Daoy (cell line): Measurements from ENCODE around the gene EPS8L3. TPM values are rescaled to one million over a fixed set of nuclear protein-coding genes. Genes with fewer than 3 reads are reported as not detected.
A peak's percentile ranks its signal among the peaks of the same experiment; 100 is the strongest.
"Not testable (repeated sequence)": the region's sequence is repeated elsewhere in the genome, so short reads cannot be mapped to it uniquely, and the experiment has no call there.

Source experiments
- DNase-seq: peaks from one replicate; pipeline ENCODE4 v3.0.0-alpha.2; 2015; ENCODE audit warnings: low read depth
- total RNA-seq: library from RNA; depleted of rRNA; stranded (reverse); fragments of >200 nt; shearing (Covaris generic); gene quantifications from 2 replicates; pipeline ENCODE4 v1.2.3, GENCODE V29; 2014

The EPS8L3 gene
- total RNA-seq, 1 experiment from 2014 or later = not detected

DNA sequence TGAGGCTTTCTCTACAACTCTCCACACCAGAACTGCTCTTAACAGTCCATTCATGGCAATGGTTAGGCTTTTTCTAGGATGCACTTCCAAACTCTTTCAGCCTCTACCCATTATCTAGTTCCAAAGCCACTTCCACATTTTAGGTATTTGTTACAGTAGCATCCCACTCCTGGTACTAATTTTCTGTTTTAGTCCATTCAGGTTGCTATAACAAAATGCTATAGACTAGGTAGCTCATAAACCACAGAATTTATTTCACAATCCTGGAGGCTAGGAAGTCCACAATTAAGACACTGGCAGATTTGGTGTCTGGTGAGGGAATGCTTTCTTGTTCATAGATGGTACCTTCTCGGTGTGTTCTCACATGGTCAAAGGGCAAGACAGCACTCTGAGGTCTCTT, 17.3 kb upstream of the EPS8L3 start:
- no peak for DNase-seq

DNA sequence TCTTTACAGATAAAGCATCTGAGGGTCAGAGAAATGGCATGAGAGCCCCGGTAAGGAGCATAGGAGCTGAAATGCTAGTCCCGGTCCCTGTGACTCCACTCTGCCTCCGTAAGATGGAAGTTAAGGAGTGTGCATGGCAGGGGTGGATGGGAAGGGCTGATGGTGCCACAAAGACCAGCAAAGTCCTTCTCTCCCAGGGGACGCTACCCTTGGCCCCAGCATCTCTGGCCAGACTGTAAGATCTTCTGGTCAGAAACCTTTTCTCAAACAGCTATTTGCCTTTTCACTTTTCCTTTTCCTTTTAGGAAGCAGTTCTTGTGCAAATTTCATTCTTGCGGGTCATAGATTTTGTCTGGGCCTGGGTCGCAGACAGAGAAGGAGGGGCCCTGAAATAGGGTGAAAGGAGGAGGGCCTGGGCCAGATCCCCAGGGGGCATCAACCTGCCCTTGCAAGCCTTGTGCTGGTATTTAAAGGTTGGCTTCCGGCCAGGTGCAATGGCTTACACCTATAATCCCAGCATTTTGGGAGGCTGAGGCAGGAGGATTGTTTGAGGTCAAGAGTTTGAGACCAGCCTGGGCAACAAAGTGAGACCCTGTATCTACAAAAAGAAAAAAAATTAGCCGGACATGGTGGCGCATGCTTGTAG, 14.4 kb upstream of the EPS8L3 start:
- DNase-seq = no peak

DNA sequence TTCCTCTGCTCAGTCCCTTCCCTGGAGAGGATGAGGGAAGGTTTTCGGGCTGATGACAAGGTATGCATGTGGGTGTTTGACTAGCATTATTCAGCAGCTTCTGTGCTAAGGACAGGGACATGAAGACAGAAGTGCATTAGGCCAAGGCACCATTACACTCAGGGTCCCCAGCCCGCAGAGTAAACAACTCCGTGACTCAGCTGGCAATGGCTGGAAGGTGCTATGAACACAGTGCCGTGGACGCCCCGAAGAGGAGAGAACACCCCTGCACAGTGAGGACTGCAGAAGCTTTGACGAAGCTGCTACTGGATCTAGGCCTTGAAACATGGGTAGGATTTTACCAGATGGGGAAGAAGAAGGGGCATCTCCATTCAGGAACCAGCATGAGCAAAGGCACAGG, 13.7 kb upstream of the EPS8L3 start:
- DNase-seq = no peak

DNA sequence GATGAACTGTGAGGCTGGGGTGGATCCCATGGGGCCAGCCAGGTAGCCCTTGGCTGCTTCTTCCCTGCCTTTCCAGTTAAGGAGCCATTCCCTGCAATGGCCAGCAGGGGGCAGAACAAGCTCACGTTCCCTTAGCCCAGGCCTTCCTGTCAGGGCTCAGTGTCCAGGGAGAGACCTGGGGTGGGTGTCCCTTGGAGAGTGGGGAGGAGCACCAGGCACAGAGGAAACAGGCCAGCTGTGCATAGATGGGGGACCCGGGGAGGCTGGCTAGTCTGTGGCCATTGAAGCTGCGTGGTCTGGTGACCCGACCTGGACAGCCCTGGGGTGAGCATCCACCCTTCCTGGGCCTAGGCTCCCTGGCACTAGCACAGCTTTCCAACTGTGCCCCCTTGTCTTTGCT, 13.2 kb upstream of the EPS8L3 start:
- peak; percentile 92 for DNase-seq

DNA sequence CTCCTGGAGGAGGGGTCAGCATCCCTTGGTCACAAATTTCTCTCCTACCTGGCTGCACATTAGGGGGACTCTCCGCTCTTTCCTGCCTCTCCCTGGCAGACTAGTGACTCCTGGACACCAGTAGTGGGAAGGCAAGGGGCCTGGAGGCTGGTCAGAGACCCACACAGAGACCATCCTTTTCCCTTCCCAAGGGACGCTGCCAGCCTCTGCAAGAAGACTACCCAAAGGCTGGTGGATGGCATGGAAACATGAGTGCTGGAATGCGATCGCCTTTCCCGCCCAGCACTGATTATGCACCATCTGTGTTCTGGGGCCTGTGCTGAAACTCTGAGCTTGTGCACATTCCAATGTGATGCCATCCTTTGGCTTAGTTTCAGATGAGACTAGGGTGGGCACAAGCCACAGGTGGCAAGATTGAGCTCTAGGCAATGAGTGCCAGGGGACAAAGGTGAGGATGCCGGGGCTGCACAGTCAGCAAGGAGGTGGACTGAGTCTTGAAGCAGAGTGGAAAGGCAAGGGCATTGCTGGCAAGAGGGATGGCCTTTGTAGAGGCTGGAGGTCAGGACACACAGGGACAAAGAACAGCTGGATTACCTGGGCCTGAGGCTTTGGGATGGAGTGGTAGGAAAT, 12.6 kb upstream of the EPS8L3 start:
- no peak for DNase-seq

DNA sequence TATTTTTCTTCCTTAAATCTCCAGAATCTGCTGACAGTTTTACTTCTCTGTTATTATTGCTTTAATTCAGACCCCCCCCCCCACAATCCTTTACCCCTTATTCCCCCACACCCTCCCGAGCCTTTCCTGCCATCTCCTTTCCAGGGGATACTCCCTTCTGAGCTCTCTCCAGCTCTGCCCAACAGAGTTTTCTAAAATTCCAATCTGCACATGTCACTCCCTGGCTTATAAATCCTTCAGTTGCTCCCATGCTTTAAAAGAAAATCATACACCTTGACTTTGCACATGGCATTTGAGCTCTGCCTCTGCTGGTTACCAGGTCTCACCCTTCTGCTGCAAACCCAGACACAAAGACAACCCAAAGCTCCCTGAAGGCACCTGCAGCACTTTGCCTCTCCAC, 11.7 kb upstream of the EPS8L3 start:
- DNase-seq = no peak

DNA sequence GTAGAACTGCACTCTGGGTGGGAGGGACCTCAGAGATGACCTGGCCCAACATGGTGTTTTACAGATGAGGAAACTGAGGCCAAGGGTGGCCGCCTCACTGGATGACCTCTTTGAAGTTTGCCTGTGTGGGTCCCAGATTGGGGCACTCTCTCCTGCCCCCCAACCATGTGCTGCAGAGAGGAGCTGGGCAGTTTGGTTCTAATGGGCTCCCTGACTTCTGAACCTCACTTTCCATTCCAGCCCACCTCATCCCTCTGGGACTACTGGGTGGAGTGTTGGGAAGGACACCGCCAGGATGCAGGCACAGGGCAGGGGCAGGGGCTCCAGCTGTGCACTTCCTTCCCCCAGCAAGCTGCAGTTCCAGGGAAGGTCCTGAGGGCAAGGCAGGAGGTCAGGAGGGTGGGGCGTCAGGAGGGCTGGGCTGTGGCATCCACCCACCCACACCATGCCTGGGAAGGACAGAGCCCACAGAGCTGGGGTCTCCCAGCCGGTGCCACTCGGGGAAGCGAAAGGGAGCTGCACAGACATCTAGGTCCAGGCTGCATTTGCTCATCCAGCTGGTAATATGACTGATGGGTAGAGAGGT, 10.3 kb upstream of the EPS8L3 start:
- DNase-seq = no peak

DNA sequence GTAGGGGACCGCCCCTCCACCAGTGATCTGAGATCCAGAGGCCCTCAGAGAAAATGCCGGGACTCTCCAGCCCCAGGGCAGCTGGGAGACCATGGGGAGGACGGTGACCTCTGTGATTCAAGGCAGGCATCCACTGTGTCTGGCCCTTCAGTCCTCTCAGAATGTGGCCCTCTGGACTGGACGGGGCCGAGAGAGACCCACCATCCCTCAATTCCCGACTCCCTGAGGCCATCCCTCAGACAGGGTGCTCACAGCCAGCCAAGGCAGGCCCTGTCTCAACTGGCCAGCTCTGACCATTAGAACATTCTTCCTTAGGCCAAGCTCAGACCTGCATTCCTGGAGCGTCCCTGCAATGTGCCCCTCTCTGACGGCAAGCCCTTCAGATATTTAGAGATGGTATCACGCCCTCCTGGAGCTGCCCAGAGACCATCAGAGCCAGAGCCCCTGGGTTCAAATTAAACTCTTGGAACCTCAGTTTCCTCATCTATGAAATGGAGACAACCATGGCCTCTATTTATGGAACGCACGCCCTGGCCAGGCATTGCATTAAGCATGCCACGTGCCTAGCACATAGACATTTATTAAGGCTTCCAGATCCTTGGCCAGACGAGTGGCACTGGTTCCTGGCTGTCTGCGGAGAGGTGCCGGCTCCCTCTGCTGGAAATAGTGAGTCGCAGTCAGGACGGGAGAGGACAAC, 9.6 kb upstream of the EPS8L3 start:
- peak; percentile 90 for DNase-seq

DNA sequence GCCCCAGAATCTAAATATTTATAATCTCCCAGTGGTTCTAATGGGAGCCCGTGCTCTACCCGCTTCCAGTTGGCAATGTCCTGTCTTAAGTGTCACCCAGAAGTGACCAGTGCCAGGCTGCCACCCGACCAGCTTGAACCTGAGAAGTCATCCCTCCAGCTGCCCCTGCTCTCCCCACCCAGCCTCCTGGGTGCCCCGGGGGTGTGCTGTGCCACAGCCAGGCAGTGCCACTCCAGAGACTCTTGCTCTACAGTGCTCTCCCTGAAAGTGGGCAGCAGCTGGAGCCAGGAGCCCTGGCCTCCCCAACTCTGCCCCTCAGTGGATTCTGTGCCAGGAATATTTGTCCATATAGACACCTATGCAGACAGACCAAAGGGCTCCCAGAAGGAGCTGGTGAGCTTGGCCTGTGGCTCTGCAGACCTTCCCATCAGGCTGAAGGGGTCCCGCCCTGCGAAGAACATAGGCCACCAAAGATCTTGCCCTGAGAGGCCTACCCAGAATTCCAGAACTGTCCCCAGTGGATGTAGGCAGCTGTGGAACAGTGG, 9.0 kb upstream of the EPS8L3 start:
- DNase-seq = no peak

DNA sequence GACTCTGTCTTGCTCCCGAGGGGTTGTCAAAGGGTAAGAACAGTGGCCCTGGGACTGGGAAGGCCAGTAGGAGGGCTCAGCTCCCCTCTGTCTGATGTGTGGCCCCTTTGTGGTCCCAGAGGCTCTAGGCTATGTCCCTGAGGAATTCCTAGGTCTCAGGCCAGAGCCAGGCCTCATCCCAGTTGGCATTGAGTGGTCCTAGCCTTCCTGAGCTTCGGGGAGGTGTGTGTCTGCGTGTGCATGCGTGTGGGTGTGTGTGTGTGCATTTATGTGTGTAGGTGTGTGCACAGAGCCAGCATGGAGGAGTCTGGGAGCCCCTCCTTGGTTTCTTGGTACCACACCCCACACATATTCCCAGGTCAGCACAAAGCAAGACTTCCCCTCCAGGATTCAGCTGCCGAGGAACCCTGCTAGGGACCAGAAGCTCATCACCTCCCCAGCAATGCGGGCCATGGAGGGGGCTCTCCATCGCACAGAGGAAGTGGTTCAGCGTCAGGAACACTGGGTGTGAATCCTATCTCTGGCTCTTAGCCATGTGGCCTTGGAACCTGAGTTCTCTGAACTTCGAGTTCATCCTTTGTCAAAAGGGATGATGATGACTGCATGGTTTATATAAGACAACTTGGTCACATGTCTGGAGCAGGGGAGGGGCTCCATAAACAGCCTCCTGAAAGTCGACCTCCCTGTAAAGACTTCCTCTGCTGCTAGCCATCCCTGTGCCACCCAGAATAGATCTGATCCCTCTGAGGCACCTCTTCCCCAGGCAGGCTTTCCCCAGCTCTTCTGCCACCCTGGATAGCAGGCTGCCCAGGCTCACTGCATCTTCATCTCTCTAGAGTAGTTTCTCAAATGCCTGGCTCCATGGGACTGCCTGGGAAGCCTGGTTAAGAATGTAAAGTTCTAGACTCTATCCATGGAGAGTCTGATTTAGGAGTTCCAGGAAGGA, 8.3 kb upstream of the EPS8L3 start:
- DNase-seq = no peak

DNA sequence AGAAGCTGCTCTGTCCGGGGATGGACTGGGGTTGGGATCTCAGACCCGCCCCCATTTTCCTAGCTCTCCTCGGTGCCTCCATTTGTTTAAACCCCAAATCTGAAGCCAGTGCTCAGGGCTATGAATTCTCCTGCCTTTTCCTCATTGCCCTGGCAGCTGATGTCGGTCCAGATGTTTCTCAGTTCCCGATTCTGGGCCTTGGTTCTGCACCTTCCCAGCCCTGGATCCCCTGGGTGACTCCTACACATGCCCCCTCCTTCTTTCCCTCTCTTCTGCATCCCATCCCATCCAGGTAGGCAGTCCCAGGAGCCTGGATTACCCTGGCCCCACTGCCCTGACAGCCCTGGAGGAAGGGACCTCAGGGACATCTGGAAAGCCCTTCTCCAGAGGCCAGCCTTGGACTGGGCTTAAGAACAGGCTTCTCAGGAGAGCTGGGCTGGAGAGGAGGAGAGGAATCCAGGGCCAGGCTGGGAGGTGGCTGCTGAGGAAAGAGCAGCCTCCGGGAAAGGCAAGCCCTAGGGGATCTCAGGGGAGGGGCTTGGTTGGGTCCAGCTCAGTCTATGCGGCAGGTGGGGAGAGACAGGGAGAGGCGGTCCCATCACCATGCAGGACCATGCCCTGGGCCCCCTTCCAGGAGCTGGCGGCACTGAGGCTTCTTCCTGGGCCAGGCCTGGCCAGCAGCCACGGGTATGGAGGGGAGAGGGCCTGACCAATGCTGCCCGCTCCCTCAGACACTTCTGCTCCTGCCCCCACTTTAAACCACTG, 6.8 kb upstream of the EPS8L3 start:
- no peak for DNase-seq

DNA sequence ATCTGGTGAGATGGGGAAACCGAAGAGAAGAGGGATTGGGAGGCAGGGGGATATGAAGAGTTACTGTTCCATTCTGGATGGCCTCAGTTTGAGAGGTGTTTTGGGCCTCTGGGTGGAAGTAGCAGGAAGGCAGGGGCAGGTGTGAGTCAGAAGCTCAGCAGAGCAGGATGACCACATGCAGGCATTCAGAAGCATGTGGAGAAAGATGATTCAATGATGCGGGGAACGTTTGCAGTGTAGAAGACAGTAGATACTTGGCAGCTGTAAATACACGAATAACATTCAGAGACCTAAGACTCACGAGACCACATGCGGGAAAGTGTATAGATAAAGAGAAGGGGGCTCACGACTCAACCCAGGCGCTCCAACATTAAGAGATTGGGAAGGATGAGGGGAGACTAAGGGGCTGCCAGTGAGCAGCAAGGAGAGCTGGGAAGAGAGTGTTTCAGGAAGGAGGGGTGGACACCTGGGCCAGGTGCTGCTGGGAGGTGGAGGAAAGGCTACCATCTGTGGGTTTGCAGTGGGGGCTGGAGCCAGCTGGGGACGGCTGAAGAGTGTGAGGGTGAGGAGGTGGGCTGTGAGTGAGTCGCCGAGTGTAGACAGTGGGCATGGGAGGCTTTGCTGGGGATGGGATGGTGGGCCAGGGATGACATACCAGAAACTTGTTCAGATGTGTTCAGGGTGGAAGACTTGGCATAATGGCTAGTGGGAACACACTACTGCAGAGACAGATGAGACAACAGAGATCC, 5.8 kb upstream of the EPS8L3 start:
- DNase-seq = peak; percentile 70

DNA sequence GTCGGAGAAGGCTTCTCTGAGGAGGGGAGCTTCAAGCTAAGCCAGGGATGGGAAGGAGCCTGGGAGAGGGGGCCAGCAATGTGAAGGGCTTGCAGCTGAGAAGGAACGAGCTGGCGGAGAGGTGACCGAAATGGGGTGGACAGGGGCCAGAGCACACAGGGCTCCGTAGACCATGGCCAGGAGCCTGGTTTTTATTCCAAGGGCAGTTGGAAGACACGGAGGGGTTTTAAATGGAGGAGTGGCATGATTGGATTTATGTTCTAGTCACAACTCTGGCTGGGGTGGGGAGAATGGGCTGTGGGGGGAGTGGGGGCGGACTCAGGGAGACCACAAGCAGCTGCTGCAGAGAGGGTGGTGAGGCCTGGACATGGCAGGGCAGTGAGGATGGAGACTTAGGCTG, 5.1 kb upstream of the EPS8L3 start:
- no peak for DNase-seq

DNA sequence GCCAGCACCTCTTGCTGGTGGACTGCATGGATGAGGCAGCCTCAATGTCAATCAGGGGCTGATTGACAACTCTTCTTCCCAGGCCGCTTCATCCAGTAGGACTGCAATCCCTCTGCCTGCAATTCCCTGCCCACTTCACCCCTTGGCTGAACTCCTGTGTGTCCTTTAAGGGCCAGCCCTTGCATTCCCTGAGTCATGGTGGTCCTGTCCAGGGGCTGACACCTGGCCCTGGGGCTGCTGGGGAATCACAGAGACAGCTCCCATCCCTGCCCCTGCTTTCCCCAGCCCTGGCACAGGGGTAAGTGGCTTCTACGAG, 4.6 kb upstream of the EPS8L3 start:
- DNase-seq = no peak

DNA sequence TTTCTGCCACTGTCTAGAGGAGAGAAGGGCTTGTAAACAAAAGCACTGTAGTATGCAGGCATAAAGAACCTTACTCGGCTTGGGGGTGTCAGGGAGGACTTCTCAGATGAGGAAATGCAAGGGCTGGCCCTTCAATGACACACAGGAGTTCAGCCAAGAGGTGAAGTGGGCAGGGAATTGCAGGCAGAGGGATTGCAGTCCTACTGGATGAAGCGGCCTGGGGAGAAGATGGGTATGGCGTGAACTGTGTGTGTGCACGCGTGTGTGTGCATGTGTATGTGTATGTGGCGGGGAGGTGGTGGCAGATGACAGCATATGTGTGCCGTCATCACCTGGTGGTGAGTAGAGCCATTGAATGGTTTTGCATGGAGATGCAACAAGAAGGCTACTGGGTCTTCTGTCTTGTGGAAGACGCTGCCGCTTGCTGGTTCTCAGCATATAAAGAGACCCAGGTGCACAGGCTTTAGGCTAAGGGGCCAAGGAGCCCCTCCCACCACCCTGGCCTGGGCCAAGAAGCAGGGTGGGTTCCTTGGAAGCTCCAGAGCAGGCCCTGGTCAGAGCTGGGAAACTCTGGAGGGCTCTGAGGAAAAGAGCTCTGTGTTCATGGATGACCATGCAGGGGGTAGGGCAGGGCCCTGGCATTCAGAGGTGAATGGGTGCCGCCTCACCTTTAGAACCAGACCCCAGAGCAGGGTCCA, 4.1 kb upstream of the EPS8L3 start:
- DNase-seq = no peak

DNA sequence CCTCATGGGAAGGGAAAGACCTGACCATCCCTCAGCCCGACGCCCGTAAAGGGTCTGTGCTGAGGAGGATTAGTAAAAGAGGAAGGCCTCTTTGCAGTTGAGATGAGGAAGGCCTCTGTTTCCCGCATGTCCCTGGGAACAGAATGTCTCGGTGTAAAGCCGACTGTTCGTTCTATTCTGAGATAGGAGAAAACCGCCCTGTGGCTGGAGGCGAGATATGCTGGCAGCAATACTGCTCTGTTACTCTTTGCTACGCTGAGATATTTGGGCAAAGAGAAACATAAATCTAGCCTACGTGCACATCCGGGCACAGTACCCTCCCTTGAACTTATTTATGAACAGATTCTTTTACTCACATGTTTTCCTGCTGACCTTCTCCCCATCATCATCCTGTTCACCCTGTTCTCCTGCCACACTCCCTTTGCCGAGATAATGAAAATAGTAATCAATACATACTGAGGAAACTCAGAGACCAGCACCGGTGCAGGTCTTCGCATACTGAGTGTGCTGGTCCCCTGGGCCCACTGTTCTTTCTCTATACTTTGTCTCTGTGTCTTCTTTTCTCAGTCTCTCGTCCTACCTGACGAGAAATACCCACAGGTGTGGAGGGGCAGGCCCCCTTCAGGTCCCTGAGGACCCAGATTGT, 3.4 kb upstream of the EPS8L3 start:
- DNase-seq = not testable (repeated sequence)

DNA sequence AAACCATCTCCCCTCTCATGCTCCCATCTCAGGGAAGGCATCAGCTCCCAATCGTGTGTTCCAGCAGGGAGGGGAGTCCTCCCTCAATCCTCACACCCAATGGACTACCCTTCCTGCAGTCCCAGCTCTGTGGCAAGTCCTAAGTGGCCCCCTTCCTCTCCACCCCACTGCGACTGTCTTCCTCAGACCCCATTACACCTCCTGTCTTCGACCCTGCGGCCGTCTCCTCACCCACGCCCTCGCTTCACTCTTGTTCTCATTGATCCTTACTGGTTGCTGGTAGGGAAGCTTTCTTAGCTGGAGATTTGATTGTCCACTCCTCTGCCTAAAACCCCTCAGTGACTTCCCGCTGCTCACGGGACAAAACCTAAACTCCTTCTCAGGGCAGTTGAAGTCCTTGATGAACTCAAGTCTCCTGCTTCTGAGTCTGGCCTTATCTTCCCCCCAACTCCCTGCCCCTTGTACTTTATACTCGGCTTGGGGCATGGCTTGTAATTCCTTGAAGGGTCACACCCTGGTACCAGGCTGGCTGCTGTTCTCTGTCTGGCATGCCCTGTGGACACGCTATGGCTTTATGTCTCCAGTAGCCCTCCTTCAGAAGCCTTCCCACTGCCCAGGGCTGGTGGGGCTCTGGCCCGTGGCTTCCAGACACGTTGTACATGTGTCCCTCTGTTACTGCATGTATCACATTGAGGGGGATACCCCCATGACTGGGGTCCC, 2.3 kb upstream of the EPS8L3 start:
- no peak for DNase-seq

DNA sequence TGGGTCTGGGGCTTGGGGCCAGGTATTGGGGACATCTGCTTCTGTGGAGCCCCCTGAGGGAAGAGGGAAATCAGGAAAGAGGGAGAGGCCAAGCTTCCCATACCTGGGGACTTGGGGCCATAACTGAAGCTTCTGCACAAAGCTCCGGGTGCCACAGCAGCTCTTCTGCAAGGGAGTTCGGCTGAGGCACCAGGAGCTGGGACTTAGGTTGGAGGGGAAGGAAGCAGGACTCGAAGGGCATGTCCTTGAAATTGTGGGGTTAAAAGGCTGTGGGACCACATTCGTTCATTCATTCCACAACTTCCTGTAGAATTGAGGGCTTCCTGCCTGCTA, 1.7 kb upstream of the EPS8L3 start:
- no peak for DNase-seq
